GM12892 (cell line): ENCODE measurements around the gene OTOP2.

Source experiments
- POLR2A ChIP-seq: IDR thresholded peaks from 2 replicates; pipeline ENCODE4 v1.6.1; 2011; ENCODE audit warnings: low read depth, low read length, control low read depth
- POLR2AphosphoS5 ChIP-seq: IDR thresholded peaks from 2 replicates; pipeline ENCODE4 v1.6.1; 2011; ENCODE audit warnings: low read depth, low read length, control low read depth
- TAF1 ChIP-seq: IDR thresholded peaks from 2 replicates; pipeline ENCODE4 v1.6.1; 2011; ENCODE audit warnings: low read depth, mild to moderate bottlenecking, control low read depth, low read length, borderline replicate concordance

GRCh38 chr17:74977802-74978201 is 53.7 kb downstream of the OTOP2 start:
- TF ChIP-seq POLR2AphosphoS5 (no peak), POLR2A (no peak), TAF1 (no peak)
